Measurements from ENCODE around the gene FCF1. TPM values are rescaled to one million over a fixed set of nuclear protein-coding genes. Genes with fewer than 3 reads are reported as not detected.

FCF1 gene
- total and polyA plus RNA-seq, 4 donors: 7.6 to 41.2 (median 38.6) TPM

DNA sequence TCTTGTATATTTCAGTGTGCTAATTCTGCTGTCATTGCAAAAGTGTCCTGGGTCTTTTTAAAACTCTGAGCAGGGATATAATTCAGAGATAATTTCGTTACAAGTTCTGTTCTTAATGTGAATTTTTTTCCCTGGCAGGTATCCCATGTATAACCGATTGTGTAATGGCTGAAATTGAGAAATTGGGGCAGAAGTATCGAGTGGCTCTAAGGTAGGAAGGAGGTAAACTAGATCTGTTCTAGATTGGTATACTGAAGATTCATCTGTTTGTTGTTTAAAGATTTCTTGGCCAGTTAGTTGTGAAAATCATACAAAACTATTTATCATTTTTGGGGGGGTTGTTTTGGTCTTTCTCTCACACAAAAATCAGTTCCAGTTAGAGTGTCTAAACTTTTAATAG lies 10.2 kb downstream of the FCF1 start:
- no peaks in the 10 kb centered on the region for H3K9me3 ChIP-seq (ENCODE audit: control insufficient read depth in 4 of 4, insufficient read depth in 3 of 4, low read length in 3 of 4)
- no peak overlapping the region for H3K27ac ChIP-seq (ENCODE audit: low read depth in 1 of 2, low read length in 1 of 2)
- no peaks in the 10 kb centered on the region for H3K27me3 ChIP-seq (ENCODE audit: control insufficient read depth in 3 of 3, insufficient read depth in 3 of 3, low read length in 2 of 3)
- no peak overlapping the region for H3K9ac ChIP-seq (ENCODE audit: insufficient read depth in 1 of 2, low read length in 2 of 2)
- no peak overlapping the region for H3K4me3 ChIP-seq
- DNase-seq (no peak), ATAC-seq (ENCODE audit: insufficient read depth, low FRiP score) (no peak)
- TF ChIP-seq, protein P1, sequence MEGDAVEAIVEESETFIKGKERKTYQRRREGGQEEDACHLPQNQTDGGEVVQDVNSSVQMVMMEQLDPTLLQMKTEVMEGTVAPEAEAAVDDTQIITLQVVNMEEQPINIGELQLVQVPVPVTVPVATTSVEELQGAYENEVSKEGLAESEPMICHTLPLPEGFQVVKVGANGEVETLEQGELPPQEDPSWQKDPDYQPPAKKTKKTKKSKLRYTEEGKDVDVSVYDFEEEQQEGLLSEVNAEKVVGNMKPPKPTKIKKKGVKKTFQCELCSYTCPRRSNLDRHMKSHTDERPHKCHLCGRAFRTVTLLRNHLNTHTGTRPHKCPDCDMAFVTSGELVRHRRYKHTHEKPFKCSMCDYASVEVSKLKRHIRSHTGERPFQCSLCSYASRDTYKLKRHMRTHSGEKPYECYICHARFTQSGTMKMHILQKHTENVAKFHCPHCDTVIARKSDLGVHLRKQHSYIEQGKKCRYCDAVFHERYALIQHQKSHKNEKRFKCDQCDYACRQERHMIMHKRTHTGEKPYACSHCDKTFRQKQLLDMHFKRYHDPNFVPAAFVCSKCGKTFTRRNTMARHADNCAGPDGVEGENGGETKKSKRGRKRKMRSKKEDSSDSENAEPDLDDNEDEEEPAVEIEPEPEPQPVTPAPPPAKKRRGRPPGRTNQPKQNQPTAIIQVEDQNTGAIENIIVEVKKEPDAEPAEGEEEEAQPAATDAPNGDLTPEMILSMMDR (IDR thresholded peaks at IDR 0.05; ENCODE audit: control extremely low read depth, extremely low read depth): no peak
- H3K4me1 ChIP-seq (ENCODE audit: control insufficient read depth in 5 of 5, insufficient read depth in 5 of 5, low read length in 5 of 5): no peaks in the 10 kb centered on the region
- 76 to 81% methylated on average over 3 of the region's 3 CpGs for WGBS, 2 donors
- H3K36me3 ChIP-seq (ENCODE audit: control insufficient read depth in 4 of 4, insufficient read depth in 4 of 4, low read length in 4 of 4): peaks cover 5 to 17% (median 14%) of the 10 kb centered on the region in 4 donors

DNA sequence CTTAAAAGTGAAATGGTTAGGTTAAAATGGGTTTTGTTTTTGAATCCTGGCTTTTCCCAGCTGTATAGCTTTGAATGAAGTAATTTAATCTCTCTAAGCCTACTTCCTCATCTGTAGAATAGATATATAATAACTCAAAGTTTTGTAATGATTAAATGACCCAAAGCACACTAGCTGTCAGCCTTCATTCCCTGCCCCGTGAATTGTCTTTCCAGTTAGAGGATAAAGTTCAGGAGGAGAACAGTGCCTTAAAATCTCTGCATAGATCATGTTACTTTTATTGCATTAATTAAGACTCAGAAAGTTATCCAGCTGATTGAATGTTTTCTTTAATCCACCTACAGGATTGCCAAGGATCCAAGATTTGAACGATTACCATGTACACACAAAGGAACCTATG lies 19.4 kb downstream of the FCF1 start:
- no peaks in the 10 kb centered on the region for H3K4me1 ChIP-seq (ENCODE audit: control insufficient read depth in 5 of 5, insufficient read depth in 5 of 5, low read length in 5 of 5)
- 91 to 93% methylated on average over 2 of the region's 2 CpGs for WGBS, 2 donors
- H3K27me3 ChIP-seq (ENCODE audit: control insufficient read depth in 3 of 3, insufficient read depth in 3 of 3, low read length in 2 of 3): no peaks in the 10 kb centered on the region
- peaks cover 12 to 26% (median 20%) of the 10 kb centered on the region in 4 donors for H3K36me3 ChIP-seq (ENCODE audit: control insufficient read depth in 4 of 4, insufficient read depth in 4 of 4, low read length in 4 of 4)
- no peak for ATAC-seq (ENCODE audit: insufficient read depth, low FRiP score)
- no peak for DNase-seq
- TF ChIP-seq, protein P1 (IDR thresholded peaks at IDR 0.05; ENCODE audit: control extremely low read depth, extremely low read depth): no peak
- no peak overlapping the region for H3K9ac ChIP-seq (ENCODE audit: insufficient read depth in 1 of 2, low read length in 2 of 2)
- no peak overlapping the region for H3K4me3 ChIP-seq
- no peak overlapping the region for H3K27ac ChIP-seq (ENCODE audit: low read depth in 1 of 2, low read length in 1 of 2)
- no peaks in the 10 kb centered on the region for H3K9me3 ChIP-seq (ENCODE audit: control insufficient read depth in 4 of 4, insufficient read depth in 3 of 4, low read length in 3 of 4)

DNA sequence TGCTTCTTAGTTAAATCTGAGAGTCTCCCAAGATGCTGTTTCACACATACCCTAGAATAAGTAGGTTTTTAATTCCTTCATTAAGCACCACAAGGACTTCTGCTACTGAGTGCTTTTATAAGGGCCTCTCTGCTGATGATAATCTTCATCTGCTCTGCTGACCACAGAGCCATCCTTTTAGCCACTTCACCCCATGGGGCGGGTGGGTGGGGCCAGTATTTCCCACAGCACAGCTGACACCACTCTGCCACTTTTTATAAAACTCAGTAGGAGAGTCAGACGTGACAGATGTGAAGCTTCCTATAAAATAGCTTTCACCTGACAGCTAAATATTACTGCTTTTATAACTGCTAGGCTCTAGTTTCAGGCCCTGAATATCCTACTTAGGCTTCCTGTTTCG lies 20.3 kb downstream of the FCF1 start:
- no peak overlapping the region for H3K9ac ChIP-seq (ENCODE audit: insufficient read depth in 1 of 2, low read length in 2 of 2)
- H3K9me3 ChIP-seq (ENCODE audit: control insufficient read depth in 4 of 4, insufficient read depth in 3 of 4, low read length in 3 of 4): no peaks in the 10 kb centered on the region
- H3K36me3 ChIP-seq (ENCODE audit: control insufficient read depth in 4 of 4, insufficient read depth in 4 of 4, low read length in 4 of 4): peaks cover 12 to 26% (median 20%) of the 10 kb centered on the region in 4 donors
- 91% methylated on average over 3 of the region's 3 CpGs for WGBS, 2 donors
- TF ChIP-seq, protein P1 (IDR thresholded peaks at IDR 0.05; ENCODE audit: control extremely low read depth, extremely low read depth): no peak
- H3K4me1 ChIP-seq (ENCODE audit: control insufficient read depth in 5 of 5, insufficient read depth in 5 of 5, low read length in 5 of 5): no peaks in the 10 kb centered on the region
- H3K27ac ChIP-seq (ENCODE audit: low read depth in 1 of 2, low read length in 1 of 2): no peak overlapping the region
- no peak for DNase-seq
- H3K27me3 ChIP-seq (ENCODE audit: control insufficient read depth in 3 of 3, insufficient read depth in 3 of 3, low read length in 2 of 3): no peaks in the 10 kb centered on the region
- no peak for ATAC-seq (ENCODE audit: insufficient read depth, low FRiP score)
- H3K4me3 ChIP-seq: no peak overlapping the region

DNA sequence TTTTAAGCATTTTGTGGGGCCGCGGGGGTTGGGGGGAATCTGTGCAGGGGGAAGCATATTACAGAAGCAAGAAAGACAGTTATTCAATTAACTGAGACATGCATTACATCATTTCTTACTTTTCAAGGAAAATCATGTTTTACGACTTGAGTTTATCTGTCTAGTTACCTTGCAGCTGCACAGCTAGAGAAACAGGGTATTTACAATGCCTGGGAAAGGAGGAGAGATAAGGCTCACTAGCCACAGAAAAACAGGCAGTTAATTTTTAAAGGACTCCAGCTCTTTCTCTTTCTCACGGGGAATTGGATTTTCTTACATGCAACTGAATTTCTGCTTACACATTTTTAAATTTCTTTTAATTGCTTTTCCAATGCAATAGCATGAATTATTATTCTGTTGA lies 22.2 kb downstream of the FCF1 start:
- Histone ChIP-seq H3K9ac (ENCODE audit: insufficient read depth in 1 of 2, low read length in 2 of 2) (no peak overlapping the region), H3K27me3 (ENCODE audit: control insufficient read depth in 3 of 3, insufficient read depth in 3 of 3, low read length in 2 of 3) (no peaks in the 10 kb centered on the region), H3K4me1 (ENCODE audit: control insufficient read depth in 5 of 5, insufficient read depth in 5 of 5, low read length in 5 of 5) (no peaks in the 10 kb centered on the region), H3K36me3 (ENCODE audit: control insufficient read depth in 4 of 4, insufficient read depth in 4 of 4, low read length in 4 of 4) (peaks cover 16 to 26% (median 24%) of the 10 kb centered on the region in 4 donors), H3K4me3 (no peak overlapping the region), H3K27ac (ENCODE audit: low read depth in 1 of 2, low read length in 1 of 2) (no peak overlapping the region), H3K9me3 (ENCODE audit: control insufficient read depth in 4 of 4, insufficient read depth in 3 of 4, low read length in 3 of 4) (no peaks in the 10 kb centered on the region)
- no peak for DNase-seq
- ATAC-seq (ENCODE audit: insufficient read depth, low FRiP score): no peak
- TF ChIP-seq, protein P1 (IDR thresholded peaks at IDR 0.05; ENCODE audit: control extremely low read depth, extremely low read depth): no peak
- 95 to 99% methylated on average over 4 of the region's 4 CpGs for WGBS, 2 donors
